CD4-positive, alpha-beta T cell treated with Interleukin-6 for 4 hours (primary cell): ENCODE data around the gene SERPINA5.
"Not testable (repeated sequence)": the region's sequence is repeated elsewhere in the genome, so short reads cannot be mapped to it uniquely, and the experiment has no call there.

Experiments
- DNase-seq: peaks from one replicate; pipeline ENCODE4 v3.0.0-alpha.2; 2020; ENCODE audit warnings: mixed read lengths

The SERPINA5 gene

DNA sequence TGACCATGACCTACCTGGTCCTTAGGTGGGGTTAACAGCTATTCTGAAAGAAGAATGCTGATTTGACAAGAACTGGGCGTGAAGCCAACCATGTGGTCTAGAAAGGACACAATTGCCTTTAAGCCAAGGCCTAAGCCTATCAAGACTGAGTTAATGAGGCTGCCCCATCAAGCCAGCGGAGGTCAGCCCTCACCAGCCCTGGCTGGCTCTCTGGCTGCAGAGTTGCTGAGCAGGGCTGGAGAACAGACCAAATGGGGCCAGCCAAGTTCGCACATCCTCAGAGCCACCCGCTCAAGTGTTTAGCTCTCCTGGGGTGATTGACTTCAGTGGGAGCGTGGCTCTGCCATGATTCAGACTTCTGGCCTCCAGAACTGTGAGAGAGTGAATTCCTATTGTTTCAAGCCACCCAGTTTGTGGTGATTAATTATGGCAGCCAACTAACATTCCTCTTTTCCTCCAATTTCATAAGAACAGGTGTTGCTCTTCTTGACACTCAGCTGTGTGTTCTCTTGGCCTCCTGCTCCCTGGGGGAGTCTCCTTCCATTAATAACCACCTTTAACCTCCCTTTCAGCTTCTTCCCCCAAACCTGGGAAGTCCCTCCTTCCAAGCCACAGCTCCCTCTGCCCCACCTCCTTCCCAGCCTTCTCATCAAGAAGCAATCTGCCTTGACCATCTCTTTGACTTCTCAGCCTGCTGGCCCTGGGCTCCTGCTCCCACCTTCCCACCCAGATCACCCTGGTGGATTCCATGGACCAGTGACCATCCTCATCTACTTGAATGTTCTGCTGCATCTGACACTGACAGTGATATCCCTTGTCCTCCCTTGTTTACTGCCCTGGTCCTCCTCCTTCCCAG lies 5.3 kb upstream of the SERPINA5 start:
- no peak for DNase-seq

DNA sequence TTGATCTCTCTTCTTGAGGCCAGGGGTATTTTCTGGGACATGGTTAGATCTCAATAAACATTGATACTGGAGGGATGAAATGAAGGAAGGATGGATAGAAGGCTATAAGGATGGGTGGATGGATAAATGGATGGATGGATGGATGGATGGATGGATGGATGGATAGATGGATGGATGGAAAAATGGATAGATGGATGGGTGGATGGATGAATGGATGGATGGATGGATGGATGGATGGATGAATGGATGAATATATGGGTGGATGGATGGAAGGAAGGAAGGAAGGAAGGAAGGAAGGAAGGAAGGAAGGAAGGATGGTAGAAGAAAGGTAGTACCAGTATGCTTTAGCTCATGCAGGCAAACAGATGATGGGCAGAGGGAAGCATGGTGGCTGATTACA lies 3.8 kb upstream of the SERPINA5 start:
- not testable (repeated sequence) for DNase-seq

DNA sequence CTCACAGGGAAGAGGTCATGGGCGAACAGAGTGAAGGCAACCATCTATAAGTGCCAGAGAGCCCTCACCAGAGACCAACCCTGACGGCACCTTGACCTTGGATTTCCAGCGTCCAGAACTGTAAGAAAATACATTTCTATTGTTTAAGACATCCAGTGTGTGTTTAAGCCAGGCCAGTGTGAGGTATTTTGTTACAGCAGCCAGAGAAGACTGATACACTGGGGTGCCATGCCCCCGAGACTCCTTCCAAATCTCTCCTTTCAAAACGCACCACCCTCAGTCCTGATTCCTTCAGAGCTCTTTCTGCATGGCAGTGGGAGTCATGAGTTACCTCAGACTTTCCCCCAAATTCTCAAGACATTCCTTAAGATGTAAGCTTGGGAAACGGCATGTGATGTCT lies 2.5 kb upstream of the SERPINA5 start:
- DNase-seq: no peak

DNA sequence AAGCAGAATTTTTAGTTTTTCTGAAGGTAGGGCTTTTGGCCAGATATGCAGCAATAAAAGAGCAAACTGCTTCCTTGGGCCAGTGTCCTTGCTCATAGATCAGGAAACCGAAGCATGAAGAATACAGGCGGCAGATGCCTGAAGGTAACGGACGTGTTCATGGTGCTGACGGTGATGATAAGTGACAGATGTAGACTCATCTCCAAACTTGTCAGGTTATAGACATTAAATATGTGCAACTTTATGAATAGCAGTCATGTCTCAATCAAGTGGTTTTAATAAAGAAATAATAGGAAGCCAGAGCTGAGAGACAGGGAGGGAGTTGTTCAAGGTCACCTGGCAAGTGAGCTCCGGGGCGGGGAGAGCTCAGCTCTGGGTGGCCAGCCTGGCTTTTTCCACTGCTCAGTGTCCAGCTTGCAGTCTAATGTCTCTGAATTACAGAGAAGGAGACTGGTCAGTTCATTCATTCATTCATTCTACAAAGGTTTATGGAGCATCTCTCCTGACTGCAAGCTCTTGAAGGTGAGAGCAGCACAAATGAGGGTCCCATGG lies 1.0 kb downstream of the SERPINA5 start:
- no peak for DNase-seq

DNA sequence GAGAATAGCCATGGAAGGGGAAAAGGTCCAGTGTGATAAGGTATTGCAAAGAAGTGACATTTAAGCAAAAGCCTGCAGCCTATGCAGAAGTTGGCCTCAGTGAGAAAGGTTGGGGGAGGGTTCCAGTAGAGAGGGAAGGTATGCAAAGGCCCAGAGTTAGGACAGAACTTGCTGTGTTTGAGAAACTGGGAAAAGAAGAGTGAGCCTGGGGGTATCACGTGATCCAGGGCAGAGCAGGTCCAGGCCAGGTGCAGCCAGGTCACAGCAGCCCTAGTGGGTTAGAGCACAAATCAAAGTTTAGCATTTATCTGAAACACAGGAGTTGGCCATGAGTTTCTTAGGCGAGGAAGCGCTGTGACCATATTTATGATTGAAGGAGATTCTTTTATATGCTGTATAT lies 1.6 kb downstream of the SERPINA5 start:
- no peak for DNase-seq

DNA sequence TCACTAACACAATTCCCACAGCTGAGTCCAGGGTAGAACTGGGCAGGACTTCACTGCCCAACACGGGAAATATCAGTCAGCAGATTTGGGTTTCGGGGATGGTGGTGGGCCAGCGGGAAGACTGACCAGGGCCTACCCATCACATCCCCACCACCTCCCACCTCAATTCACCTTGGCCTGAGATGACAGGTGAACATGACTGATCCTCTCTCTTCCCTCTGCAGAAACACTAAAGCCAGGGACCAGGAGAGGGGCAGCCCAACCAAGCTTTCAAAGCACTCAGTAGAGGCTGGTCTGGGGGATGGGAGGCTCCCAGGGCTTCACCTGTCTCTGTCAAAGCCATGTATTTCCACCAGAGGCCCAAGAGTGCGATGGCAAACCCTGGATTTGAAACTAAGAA lies 2.3 kb downstream of the SERPINA5 start:
- DNase-seq: no peak

DNA sequence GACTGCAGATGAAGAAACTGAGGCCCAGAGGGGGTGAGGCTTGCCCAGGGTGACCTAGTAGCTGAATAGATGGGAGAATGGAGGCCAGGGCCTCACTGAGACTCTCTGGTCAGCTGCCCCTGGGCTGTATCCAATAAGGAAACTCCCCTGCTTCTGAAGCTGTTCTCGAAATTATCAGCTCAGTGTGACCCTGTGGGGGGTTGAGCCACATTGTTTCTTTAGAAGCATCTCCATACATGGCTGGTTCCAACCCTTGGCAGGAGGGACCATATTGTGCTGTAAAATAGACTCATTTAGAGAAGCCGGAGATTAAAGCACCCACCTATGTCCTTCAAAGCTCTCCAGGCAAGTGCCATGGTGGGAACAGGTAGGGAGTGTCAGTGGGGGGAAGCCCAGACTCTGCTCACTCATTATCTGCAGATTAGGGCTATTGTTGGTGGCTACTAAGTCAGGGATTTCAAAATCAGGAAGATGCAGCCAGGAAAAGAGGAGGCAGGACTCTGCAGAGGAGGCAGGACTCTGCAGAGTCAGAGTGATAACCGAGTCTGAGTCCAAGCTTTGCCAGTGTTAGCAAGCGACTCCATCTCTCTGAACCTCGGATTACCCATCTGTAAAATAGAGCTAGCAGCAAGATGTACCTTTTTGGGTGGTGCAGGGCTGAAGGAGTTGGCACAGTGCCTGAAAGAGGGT lies 3.5 kb downstream of the SERPINA5 start:
- no peak for DNase-seq

DNA sequence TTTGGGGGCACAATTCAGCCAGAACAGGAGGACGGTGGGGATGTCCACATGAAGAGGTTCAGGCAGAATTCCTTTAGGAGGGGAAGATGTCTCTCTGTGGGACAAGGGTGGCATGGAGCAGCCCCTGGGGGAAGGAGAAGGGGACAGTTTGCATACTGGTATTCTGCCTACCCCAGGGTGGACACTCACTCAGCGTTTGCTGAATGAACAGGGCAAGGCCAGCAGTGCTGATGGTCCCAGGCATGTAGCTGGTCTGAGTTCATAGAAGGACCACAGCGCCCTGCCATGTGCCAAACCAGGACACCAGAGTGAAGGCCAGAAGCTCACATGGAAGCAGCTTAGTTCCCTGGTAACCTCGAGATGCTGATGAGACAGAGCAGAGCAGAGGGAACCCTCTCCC lies 5.4 kb downstream of the SERPINA5 start:
- DNase-seq: no peak

DNA sequence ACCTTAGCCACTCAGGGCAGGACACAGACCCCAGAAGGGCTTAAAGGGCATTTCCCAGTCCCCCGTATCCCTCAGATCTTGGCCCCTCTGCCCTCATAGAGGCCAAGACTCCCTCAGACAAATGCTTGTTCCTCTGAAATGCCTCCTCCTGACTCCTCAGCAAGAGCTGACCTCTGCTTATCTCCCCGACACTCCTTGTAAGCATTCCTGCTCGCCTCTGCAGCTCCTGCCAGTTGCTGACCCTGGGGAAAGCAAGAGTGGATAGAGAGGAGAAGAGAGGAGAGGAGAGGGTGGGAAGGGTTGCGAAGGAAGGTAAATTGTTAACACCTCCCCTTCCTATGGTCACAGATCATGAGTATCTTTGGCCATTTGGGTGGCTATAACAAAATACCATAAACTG lies 7.1 kb downstream of the SERPINA5 start:
- no peak for DNase-seq

DNA sequence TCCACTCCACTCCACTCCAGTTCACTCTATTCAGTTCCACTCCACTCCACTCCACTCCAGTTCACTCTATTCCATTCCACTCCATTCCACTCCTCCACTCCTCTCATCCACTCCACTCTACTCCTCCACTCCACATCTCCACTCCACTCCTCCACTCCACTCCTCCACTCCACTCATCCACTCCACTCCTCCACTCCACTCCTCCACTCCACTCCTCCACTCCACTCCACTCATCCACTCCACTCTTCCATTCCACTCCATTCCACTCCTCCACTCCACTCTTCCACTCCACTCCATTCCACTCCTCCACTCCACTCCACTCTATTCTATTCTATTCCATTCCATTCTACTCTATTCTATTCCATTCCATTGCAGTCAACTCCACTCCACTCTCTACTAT lies 9.8 kb downstream of the SERPINA5 start:
- no peak for DNase-seq

DNA sequence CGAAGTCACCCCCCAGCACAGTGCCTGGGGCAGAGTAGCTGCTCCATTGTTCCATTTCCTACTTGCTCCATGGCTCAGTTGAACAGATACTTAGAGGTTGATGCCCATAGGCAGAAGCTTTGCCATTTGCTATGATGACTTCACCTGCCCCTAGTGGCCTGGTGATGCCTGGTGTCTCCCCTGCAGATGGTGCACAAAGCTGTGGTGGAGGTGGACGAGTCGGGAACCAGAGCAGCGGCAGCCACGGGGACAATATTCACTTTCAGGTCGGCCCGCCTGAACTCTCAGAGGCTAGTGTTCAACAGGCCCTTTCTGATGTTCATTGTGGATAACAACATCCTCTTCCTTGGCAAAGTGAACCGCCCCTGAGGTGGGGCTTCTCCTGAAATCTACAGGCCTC lies 10.6 kb downstream of the SERPINA5 start:
- DNase-seq: no peak

DNA sequence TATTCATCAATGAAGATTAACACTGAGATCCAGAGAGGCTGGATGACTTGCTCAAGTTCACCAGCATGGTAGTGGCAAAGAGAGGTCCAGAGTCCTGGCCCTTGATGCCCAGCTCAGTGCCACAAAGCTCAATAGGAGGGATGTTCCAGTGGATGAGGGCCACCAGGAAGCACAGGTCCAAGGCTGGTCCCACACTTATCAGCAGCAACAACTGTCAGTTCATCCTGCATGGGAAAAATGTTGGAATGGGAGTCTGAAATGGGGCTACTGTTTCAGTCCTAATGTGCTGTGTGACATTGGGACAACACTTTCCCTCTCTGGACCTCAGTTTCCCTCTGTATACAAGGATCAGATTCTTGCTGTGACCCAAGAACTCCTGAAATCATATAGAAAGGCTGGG lies 11.2 kb downstream of the SERPINA5 start:
- DNase-seq: no peak

DNA sequence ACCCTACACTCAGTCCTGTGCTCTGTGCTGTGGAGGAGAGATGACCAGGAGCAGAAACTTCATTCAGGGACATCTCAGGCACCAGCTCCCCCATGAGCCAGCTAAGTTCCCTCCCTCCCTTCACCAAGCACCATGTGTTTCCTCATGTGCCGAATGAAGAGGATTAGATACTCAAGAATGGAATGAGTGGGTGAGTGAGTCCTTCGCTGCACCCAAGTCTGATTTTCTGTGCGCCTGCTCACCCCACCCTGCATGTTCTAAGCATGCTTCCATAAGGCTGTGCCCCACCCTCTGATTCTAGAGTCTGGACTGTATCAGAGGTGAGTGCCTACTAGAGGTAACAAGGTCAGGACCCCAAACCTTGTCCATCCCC lies 12.1 kb downstream of the SERPINA5 start:
- no peak for DNase-seq

DNA sequence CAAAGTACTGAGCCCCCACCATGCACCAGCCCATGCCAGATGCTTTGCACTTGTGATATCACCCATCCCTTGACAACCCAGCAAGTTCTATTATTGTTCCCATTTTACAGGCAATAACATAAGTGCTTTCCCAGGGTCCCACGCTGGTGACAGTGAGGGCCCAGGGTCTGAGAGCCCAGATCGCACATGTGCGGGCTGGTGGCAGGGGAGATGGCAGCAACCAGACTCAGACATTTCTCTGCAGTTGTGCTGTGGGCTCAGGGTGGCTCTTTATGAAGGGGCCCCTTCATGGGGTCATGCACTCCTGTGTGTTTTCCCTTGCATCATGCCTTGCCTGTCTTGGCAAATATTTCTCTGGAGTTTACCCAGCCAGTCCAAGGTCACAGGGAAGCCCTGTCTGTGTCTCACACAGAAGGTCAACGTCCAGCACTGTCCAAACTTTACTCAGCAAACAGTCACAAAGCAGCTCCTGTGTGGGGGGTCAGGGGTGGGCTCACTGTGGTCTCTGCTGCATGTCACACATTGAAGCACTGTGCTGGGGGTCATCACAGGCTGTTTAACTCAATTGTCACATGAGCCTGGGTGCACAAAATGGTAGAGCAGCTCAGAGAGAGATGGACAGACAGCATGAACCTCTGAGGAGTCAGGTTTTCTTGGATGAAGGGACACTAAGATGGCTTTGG lies 12.7 kb downstream of the SERPINA5 start:
- DNase-seq: no peak

DNA sequence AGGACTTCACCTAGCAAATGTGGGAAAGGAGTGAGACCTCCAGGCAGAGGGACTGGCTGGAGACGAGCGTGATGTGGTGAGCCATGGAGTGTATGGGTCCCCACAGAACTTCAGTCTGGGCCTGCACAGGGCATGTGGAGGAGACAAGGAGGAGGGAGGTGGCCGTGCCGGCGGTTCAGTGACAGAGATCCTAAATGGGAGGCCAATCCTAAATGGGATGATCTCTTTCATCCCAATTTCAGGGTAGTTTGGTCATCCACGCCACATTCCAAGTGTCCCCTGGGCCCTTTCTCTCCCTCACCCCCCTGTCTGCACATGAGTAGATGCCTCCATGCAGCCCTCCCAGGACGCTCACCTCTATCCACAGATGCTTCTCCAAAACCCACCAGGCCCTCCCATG lies 13.2 kb downstream of the SERPINA5 start:
- no peak for DNase-seq

DNA sequence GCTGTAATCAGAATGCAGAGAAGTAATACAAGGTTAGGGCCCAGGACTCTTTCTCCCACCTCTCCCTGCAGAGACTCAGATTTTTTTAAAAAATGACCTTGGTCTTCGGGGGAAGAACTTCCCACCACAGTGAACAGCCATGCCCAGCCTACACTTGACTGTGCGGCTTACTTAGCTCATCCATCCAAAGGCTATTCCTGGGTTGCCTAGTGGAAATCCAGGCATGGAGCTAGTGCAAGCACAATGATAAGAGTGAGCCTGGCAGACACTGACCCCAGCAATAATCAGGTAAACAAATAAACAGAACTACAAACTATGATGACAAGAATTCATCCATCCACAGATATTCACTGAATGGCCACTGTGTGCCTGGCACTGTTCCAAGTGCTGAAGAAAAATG lies 14.7 kb downstream of the SERPINA5 start:
- DNase-seq: no peak

DNA sequence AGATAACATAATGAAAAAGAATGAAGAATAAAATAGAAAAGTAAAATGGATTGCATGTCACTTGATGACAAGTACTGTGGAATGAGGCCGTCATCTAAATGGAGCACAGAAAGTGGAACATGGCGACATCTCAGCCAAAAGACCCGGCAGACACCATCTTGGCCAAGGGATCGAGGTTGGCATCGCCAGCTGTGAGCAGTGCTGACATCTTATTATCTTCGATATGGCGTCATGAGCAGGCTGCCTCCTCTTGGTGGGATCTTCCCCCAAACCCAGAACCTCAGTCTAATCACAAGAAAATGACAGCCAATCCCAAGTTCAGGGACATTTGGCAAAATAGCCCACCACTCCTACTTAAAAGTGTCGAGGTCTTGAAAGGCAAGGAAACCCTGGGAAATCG lies 15.1 kb downstream of the SERPINA5 start:
- no peak for DNase-seq

DNA sequence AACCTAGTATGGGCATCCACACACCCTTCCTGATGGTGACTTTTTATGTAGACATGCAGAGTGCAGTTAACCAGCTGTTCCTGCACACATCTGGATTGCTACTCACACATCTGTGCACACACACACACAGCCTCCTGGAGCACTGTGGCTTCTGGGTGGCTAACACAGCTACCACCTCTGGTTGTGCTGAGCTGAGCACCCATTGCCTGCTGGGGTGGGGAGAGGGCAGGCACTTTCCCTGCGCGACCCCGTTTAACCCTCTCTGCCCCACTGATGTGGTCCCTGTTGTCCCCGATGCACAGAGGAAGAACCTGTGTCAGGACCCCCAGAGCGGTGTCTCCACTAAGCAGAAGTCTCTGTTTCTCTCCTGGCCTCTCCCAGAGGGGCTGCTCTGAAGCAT lies 16.6 kb downstream of the SERPINA5 start:
- no peak for DNase-seq

DNA sequence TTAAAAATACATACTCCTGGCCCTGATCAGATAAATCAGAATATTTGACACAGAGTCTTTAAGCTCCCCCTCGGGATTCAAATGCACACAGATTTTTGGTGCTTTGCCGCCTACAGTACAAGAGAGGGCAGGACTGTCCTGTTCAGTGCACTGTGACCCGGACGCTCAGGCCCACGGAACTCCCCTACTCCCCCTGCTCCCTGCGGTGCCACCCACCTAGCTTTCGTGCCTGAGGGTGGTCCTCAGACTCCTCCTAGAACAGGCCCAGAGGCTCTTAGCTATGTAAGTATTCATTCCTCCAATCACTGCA lies 17.2 kb downstream of the SERPINA5 start:
- no peak for DNase-seq

DNA sequence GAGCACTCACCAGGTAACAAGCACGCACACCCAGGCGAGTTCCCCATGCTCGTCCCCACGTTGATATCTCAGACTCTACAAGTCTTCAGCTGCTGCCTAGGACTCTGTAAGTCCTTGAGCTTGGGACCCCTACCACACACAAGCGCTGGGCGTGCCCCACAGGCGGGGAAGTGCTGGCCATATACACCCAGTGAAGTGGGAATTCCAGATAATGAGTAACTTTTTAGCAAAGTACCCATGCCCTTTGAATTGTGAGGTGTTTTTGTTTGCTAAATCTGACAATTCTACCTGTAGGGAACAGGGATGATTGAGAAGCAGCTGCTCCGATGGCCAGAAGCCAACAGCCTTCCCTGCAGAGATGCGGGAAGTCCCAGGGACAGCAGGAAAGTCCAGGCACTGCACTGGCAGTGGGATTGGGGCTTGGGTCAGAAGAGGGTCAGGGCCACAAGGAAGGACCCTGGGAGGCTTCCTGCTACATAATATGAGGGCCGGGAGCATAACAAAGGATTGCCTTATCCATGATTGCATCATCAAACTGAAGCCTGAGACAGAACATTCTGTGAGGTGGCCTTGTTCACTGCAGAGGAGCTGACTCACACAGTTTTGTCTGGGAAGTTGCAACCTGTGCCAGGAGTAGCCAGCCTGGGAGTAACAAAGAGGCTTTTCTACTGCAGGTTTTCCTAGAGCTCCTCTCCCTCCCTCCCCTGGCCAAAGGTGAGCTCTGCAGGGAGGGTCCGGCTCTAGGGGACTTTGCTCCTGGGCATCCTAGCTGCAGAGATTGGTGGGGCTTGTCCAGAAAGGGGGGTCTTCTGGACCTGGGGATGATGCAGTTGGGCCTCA lies 17.8 kb downstream of the SERPINA5 start:
- no peak for DNase-seq

DNA sequence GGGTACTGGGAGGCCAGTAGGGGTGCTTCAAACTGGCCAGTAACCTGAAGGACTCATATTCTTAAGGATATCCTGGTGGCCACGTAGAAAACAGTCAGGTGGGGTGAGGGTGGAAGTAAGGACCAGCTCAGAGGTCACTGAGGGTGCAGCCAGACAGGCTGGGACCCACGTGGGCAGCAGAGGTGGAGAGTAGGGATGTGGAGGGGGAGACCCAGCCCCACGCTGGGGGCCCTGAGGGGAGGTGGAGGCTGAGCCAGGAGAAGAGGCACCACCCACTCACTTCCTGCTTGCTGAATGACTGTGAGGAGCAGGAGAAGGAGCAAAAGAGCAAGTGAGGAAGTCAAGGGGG lies 18.4 kb downstream of the SERPINA5 start:
- no peak for DNase-seq

DNA sequence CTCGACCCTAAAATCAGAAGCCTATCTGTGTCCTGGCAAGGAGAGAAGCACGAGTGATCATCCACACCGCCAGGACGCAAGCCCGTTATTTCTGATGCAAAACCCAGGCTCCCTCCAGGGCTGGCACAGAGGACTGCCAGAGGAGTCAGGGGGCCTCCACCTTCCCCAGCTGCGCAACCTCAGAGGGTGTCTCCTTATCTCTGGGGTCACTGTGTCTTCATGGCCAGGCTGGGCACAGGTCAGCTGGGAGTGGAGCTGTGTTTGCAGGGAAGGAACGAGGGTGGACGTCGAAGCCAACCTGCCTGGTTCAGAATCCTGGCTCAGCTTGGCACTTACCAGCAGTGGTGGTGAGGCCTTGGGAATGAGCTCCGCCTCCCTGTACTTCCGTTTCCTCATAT lies 18.9 kb downstream of the SERPINA5 start:
- no peak for DNase-seq

DNA sequence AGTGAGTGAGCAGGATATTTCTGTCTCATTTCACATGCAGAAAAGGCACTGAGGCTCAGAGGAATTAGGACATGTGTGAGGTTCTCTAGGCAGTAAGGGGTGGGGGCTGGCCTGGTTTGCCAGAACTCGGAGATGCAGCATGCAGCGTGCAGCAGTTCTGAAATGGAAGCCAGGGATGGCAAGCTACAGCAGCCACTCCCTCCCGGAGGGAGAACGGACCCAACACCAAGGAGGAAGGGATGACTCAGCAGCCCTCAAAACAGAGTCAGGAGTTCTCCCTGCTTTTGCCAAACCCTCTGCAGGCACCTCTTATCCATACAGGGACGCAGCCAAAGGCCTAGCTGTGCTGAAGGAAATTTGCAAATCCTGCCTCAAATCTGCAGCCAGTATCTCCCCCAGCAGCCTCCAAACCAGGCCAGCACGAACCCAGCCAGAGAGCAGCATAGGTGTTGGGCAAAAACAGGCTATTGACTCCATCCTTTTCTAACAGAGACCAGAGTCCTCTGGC lies 20.7 kb downstream of the SERPINA5 start:
- DNase-seq: no peak
